Ovary (tissue), 9 donors: ENCODE measurements around the gene AMPD2. TPM values are rescaled to one million over a fixed set of nuclear protein-coding genes. Genes with fewer than 3 reads are reported as not detected.

Experiments used
- DNase-seq, 5 donors: peaks; one replicate each; pipeline ENCODE4 v3.0.0-alpha.2; 2019 to 2020
- H3K27ac ChIP-seq, 2 donors: fragments of 200-600 bp; one replicate each; pipeline versions ENCODE4 v1.5.1 to v1.8.0; 2019 to 2022
- H3K27me3 ChIP-seq: fragments of 200-600 bp; one replicate; pipeline ENCODE4 v1.8.0; 2022
- H3K36me3 ChIP-seq: fragments of 200-600 bp; sonication (generic); one replicate; pipeline ENCODE4 v1.5.1; 2019
- H3K4me1 ChIP-seq: one replicate; pipeline ENCODE4 v1.8.1; 2013; ENCODE audit warnings: mild to moderate bottlenecking, moderate library complexity; ENCODE audit not compliant: insufficient read depth
- H3K4me3 ChIP-seq: fragments of 200-600 bp; sonication (generic); one replicate; pipeline ENCODE4 v1.5.1; 2017
- H3K9me3 ChIP-seq, 2 donors: fragments of 200-600 bp in 1 of 2; sonication (generic) in 1 of 2; one replicate each; pipeline versions ENCODE4 v1.5.1 to v1.8.1; 2013 to 2019; ENCODE audit warnings: mild to moderate bottlenecking in 1 of 2, moderate library complexity in 1 of 2
- EP300 ChIP-seq: sonication (generic); formaldehyde crosslinking; IDR thresholded peaks from one replicate; pipeline ENCODE4 v1.6.1; 2017; ENCODE audit warnings: antibody characterized with exemption
- POLR2A ChIP-seq: fragments of 450-650 bp; IDR thresholded peaks from one replicate; pipeline ENCODE4 v1.6.1; 2017; ENCODE audit warnings: antibody characterized with exemption, mild to moderate bottlenecking, moderate library complexity
- WGBS, 3 donors: extraction: QIAGEN DNeasy Blood & Tissue Kit in 1 of 3; methylation state at CpG; one replicate each; pipeline versions ENCODE4 v1.1.5 to v1.1.7; 2013 to 2017; 5-methylcytosine and 5-hydroxymethylcytosine counted together
- intact Hi-C, 4 donors: fragments of 100-400 bp; cut with DNase I; formaldehyde crosslinking; loops; one replicate each; pipeline versions ENCODE4 v1.11.0 to v1.15.1; 2022 to 2023
- polyA plus RNA-seq, 2 donors: library from polyadenylated mRNA; stranded (reverse); fragments of 200-250 nt in 1 of 2; fragments of 350-450 nt in 1 of 2; fragmentation: Illumina TruSeq in 1 of 2; extraction: RNeasy Lipid Tissue Mini Kit (QIAGEN cat#74804) in 1 of 2; gene quantifications; one replicate each; pipeline ENCODE4 v1.2.3, GENCODE V29; 2013 to 2014
- total RNA-seq, 7 donors: library from RNA; depleted of rRNA in 2 of 7; stranded (reverse); fragments of >200 nt in 2 of 7; fragmentation: NEBNext Ultra II Directional in 3 of 7; extraction: Animal tissue kit (Norgen Biotek cat#: 25700) in 3 of 7; gene quantifications; one replicate each; pipeline versions ENCODE4 v1.1.0 to v1.2.4, GENCODE V29; 2016 to 2023
- TF ChIP-seq, protein P1 (sequence below), 3 donors: fragments of 450-650 bp in 2 of 3; fragments of 200-600 bp in 1 of 3; IDR thresholded peaks; one replicate each; pipeline versions ENCODE4 v1.5.1 to v1.8.0; 2016 to 2022; ENCODE audit warnings: antibody characterized with exemption in 3 of 3, mild to moderate bottlenecking in 1 of 3
- donor health status: DM: no; HTN: no; CAD: no; lungs with moderate emphysema.
- donor health status: DM: no; HTN: no; CAD: no.
- donor health status: Bipolar disorder and iron deficiency.
- donor health status: DM: yes; HTN: yes; CAD: no.
- donor health status: DM: no; HTN: no; CAD: no.
- donor health status: DM: yes; HTN: yes; CAD: no.

The AMPD2 gene
- total and polyA plus RNA-seq, 9 donors: 19.4 to 86.0 (median 64.2) TPM

DNA sequence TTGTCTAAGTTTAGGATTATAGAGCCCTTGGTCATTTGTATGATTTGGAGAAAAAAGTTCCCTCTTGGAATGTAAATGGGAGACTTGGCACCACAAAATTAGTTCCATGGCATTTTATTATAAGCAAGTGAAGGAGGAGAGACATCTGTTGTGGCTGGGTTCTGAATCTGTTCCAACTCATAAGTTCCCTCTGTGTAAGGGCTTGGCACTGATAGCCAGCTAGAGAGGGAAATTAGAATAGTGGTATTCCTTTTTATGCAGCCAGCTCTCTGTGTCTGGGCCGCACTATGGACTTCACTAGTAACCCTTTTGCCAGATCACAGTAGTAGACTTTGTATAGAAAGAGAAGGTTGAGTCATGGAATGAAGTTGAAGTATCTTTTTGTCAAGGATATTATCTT, 40.1 kb upstream of the AMPD2 start:
- Histone ChIP-seq H3K4me1 (no peaks in the 10 kb centered on the region), H3K27ac (no peak overlapping the region), H3K4me3 (no peak overlapping the region), H3K9me3 (no peaks in the 10 kb centered on the region), H3K27me3 (no peaks in the 10 kb centered on the region), H3K36me3 (no peaks in the 10 kb centered on the region)
- 77 to 96% (median 85%) methylated on average over 1 of the region's 1 CpG for WGBS, 3 donors
- no peak for DNase-seq
- TF ChIP-seq EP300 (no peak), POLR2A (no peak)
- TF ChIP-seq, protein P1, sequence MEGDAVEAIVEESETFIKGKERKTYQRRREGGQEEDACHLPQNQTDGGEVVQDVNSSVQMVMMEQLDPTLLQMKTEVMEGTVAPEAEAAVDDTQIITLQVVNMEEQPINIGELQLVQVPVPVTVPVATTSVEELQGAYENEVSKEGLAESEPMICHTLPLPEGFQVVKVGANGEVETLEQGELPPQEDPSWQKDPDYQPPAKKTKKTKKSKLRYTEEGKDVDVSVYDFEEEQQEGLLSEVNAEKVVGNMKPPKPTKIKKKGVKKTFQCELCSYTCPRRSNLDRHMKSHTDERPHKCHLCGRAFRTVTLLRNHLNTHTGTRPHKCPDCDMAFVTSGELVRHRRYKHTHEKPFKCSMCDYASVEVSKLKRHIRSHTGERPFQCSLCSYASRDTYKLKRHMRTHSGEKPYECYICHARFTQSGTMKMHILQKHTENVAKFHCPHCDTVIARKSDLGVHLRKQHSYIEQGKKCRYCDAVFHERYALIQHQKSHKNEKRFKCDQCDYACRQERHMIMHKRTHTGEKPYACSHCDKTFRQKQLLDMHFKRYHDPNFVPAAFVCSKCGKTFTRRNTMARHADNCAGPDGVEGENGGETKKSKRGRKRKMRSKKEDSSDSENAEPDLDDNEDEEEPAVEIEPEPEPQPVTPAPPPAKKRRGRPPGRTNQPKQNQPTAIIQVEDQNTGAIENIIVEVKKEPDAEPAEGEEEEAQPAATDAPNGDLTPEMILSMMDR (IDR thresholded peaks at IDR 0.05): no peak
- intact Hi-C loops: no loop called here

DNA sequence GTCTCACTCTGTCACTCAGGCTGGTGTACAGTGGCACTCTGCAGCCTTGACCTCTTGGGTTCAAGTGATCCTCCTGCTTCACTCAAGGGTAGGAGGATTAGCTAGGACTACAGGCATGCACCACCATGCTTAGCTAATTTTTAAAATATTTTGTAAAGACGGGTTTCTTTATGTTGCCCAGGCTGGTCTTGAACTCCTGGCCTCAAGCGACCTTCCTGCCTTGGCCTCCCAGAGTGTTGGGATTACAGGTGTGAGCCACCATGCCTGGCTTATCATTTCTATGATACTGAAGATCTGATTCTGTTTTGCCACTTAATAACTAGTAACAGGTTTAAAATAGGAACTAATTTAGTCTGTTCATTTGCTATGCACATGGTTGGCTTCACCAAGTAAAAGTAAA, 37.6 kb upstream of the AMPD2 start:
- H3K4me3 ChIP-seq: no peak overlapping the region
- H3K36me3 ChIP-seq: no peaks in the 10 kb centered on the region
- WGBS, 3 donors: 65 to 70% (median 68%) methylated on average over 2 of the region's 2 CpGs
- no peak overlapping the region for H3K27ac ChIP-seq
- H3K4me1 ChIP-seq: no peaks in the 10 kb centered on the region
- TF ChIP-seq, protein P1 (IDR thresholded peaks at IDR 0.05): no peak
- no peak for TF ChIP-seq EP300
- no peak for DNase-seq
- no peaks in the 10 kb centered on the region for H3K27me3 ChIP-seq
- no peaks in the 10 kb centered on the region for H3K9me3 ChIP-seq
- intact Hi-C loops: no loop called here

DNA sequence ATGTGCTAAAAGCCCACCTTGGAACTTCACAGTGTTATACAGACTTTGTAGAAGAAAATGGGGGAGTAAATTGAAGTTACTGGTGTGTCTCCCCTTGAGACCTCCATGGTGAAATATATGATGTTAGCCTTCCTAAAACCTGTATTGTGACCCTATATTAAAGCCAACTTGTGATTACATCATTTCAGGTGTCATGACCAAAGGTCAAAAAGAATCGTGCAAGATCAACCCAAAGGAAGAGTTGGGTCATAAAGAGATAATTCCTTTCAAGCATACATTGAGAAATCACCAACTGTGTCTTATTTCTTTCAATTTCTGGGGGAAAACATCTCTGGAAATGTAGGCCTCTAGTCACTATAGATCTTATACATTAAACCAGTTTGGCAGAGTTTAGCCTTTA, 34.9 kb upstream of the AMPD2 start:
- H3K36me3 ChIP-seq: no peaks in the 10 kb centered on the region
- H3K27ac ChIP-seq: no peak overlapping the region
- TF ChIP-seq POLR2A (no peak), EP300 (no peak)
- TF ChIP-seq, protein P1 (IDR thresholded peaks at IDR 0.05): no peak
- no peak overlapping the region for H3K4me3 ChIP-seq
- H3K27me3 ChIP-seq: no peaks in the 10 kb centered on the region
- H3K9me3 ChIP-seq: no peaks in the 10 kb centered on the region
- H3K4me1 ChIP-seq: no peaks in the 10 kb centered on the region
- intact Hi-C loops: no loop called here
- DNase-seq: no peak
- 84 to 96% (median 92%) methylated on average over 1 of the region's 1 CpG for WGBS, 3 donors

DNA sequence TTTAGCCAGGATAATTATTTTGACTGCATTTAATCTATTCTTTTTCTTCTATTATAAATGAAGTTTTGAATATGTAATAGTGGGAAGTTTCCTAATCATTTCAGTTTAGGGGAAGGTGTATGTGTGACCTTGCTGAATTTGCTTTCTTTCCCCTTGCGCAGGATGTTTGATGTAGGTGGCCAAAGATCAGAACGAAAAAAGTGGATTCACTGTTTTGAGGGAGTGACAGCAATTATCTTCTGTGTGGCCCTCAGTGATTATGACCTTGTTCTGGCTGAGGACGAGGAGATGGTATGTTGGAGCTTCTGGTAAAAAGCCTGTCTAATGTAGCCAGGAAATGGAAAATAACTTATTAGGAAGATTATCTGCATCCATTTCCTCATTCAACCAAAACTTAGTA, 33.6 kb upstream of the AMPD2 start:
- Histone ChIP-seq H3K9me3 (no peaks in the 10 kb centered on the region), H3K36me3 (no peaks in the 10 kb centered on the region), H3K4me3 (no peak overlapping the region), H3K27ac (no peak overlapping the region), H3K27me3 (no peaks in the 10 kb centered on the region), H3K4me1 (no peaks in the 10 kb centered on the region)
- 89 to 93% (median 90%) methylated on average over 3 of the region's 3 CpGs for WGBS, 3 donors
- intact Hi-C loops: no loop called here
- DNase-seq: no peak
- no peak for TF ChIP-seq EP300
- TF ChIP-seq, protein P1 (IDR thresholded peaks at IDR 0.05): no peak
- TF ChIP-seq POLR2A: no peak

DNA sequence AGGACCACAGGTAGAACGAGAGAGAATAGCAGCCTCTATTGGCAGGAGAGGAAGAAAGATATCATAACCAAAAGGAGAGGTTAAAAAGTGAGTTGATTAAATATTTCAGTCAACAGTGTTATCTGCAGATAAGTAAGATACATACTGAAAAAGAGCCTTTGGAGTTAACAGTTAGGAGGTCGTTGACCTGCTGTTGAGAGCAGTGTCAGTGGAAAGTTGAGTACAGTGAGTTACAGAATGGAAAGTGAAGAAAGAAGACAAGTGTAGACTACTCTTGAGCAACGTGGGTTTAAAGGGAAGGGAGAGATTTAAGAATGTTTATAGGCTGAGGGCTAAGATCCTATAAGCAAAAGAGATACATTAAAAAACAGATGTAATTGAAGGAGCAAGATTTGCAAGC, 30.5 kb upstream of the AMPD2 start:
- Histone ChIP-seq H3K9me3 (no peaks in the 10 kb centered on the region), H3K4me1 (no peaks in the 10 kb centered on the region), H3K27me3 (no peaks in the 10 kb centered on the region), H3K27ac (no peak overlapping the region), H3K36me3 (no peaks in the 10 kb centered on the region), H3K4me3 (no peak overlapping the region)
- DNase-seq: no peak
- WGBS, 3 donors: 89 to 91% (median 89%) methylated on average over 3 of the region's 3 CpGs
- no peak for TF ChIP-seq EP300
- TF ChIP-seq POLR2A: no peak
- TF ChIP-seq, protein P1 (IDR thresholded peaks at IDR 0.05): no peak
- intact Hi-C loops: no loop called here
